Activated CD4-positive, alpha-beta T cell treated with anti-CD3 and anti-CD28 coated beads, Interleukin-10, Interleukin-2, amounts not matched to agents 100 ng/mL and 50 ng/mL, durations not matched to agents 16 hours and 8 hours (primary cell): ENCODE measurements around the gene EFHC1.
A peak's percentile ranks its signal among the peaks of the same experiment; 100 is the strongest.

Experiments
- DNase-seq: peaks from one replicate; pipeline ENCODE4 v3.0.0-alpha.2; 2020

Gene EFHC1

DNA sequence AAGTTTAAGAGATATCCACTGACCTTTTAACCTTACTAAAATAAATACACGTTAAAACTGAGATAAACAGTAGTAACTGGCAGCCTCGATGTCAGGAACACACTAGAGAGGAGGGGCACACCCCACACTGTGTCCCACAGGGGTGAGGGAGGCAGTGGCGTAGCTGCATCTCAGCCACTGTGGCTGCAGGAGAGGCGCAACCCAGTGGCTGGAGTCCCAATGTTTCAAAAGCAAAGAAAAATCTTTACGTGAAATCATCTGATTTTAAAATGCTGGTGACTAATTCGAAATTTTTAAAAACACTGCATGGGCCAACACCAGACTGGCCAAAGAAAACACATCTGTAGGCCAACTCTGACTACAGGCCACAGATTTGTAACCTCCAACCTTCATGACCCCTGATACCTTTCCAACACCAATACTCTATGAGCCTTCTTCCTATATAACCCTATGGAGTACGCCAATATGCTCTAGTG lies 102.0 kb downstream of the EFHC1 start:
- no peak for DNase-seq

DNA sequence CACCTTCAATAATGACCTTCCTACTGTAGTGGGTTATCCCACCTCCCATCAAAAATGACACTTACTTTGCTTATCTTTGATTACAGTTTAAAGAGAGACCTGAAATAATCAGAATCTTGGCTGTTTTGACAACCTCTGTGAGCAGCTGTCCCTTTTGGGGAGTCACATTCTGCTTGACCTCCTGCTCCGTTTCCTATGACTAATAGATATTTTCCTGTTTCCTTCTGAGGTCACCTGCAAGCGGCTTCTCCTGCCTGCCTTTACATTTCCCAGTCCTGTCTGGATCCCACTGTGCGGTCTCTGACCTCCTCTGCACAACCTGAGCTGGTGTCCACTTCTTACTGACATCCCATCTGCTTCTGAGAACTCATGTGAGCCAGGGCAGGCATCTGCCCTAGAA lies 102.5 kb downstream of the EFHC1 start:
- DNase-seq, result no peak

DNA sequence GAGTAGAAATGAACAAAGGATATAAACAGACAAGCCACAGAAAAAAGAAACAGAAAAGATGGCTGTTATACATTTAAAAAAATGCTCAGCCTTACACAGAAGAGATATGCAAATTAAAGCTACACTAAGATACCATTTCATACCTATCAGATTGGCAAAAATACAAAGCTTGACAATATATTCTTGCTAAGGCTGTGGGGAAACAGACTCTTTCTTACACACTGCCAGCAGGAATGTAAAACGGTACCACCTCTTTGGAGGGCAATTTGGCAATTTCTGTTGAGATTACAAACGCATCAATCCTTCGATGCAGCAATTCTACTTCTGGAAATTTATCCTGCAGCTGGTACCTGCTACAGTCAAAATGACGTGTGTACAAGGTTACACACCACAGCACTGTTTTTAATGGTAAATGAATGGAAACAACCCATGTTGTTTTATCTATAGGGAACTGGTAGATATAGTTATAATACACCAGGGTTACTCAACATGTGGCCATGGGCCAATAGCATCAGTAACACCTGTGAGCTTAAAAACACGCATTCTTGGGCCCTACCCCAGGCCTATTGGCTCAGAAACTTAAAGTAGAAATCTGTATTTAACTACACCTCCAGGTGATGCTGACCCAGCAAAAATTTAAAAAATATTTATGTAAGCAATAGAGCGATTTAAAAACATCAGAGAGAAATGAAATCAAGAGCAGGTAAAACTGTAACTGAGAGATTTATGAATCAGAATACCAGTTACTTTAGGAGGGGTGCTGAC lies 103.4 kb downstream of the EFHC1 start:
- no peak for DNase-seq

DNA sequence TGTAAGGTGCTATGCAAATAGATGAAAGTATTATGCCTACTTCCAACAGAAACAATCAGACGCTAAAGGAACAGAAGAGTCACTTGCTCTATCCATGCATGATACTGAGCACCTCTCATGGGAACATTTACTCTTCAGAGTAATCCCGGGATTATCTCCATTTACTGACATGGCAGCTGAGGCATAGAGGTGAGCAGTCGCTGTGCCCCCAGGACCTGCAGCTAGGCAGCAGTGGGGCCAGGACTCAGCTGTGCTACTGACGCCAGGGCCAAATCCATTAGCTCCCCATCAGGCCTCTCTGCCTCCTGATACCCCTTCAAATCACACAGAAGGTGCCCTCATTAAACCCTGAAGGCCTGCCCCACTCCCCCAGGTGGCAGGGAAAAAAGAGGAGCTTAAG lies 104.8 kb downstream of the EFHC1 start:
- no peak for DNase-seq

DNA sequence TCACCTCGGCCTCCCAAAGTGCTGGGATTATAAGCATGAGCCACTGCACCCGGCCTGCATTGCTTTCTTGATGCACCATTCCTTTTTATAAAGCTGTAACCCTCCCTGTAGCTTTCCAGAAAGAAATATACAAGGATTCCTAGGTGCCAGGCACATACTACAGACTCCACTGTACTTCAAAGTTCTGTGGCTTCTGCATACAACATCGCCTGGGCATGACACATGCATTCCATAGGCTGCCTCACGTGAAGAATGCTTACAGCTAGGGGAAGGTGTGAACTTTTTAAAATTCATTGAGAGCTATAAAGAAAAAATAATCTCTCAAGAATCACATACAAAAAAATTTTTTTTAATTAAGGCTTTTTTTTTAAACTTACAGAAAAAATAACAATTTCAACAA lies 106.5 kb downstream of the EFHC1 start:
- no peak for DNase-seq

DNA sequence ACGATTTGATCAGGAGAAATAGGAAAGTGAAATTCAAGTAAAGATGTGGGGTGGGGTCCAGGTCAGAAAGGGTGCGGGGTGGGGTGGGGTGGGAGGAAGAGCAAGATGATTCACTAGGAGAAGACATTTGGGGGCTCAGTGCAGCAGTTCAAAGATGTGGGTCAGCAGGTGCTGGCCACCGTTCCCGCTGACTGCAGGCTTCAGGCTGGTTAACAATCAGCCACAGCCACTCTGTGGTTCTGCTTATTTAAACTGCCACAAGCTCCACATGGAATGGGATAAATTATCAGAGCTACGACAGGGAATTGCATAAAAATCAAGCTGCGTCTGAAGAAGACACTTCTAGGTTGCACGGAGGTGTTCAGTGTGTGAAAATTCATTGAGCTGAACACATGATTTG lies 107.3 kb downstream of the EFHC1 start:
- DNase-seq, result no peak

DNA sequence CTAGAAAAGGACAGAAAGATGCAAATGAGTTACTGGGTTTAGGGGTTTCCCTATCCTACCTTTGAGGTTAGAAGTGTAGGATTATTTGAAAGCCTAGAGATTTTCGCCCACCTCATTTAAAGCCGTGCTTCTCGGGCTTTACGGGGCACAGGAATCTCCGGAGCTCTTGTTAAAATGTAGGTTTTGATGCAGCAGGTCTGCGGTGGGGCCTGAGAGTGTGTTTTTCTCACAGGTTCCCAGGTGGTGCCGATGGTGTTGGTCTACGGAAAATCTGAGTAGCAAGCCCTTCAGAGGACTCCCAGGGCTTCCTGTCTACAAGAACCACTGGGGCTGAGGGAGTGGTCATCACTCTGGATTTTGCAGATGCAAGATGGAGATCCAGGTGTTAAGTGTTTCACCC lies 109.2 kb downstream of the EFHC1 start:
- no peak for DNase-seq

DNA sequence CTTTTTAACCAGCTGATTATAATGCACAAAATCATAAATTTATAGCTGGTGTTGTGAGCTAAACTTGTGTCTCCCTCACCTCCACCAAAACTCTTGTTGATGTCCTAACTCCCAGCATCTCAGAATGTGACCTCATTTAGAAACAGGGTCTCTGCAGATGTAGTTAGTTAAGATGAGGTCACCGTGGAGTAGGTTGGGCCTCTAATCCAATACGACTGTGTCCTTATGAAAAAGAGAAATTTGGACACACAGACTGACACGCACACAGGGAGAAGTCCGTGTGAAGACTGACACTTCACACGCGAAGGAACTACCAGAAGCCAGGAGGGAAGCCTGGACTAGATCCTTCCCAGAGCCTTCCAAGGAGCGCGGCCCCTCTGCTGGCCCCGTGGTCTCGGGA lies 110.2 kb downstream of the EFHC1 start:
- DNase-seq, result no peak

DNA sequence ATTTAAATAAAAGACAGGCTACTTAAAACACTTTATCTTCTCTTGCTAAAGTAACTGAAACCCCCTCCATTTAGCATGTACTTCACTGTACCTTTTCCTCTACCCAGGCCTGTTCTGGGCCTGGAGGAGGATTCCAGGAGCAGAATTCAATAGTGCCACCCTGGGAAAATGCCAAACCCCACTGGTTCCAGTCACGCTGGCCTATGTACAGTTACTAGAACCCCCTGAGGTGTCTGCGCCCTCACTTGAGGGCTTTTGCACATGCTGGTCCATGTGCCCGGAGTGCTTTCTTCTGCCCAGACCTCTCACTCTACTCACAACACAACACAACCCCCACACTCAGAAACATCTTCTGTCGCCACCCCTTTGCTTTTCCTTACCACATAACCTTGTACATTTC lies 111.3 kb downstream of the EFHC1 start:
- no peak for DNase-seq

DNA sequence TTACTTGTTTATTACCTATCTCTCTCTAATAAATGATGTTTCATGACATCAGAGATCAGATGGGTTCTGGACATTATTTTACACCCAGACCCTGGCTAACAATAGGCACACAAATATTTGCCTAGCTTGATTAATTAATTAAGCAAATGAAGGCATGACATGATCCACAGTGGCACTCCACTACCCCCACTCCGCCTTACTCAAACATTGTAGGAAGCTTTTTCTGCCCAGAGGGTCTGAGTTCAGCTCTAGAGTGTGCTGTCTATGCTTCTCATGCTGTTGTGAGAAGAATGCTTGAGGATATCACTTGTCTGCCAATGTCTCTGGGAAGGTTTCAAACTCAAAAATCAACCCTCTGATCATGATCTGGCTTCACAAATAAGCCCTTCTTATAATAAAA lies 111.7 kb downstream of the EFHC1 start:
- no peak for DNase-seq

DNA sequence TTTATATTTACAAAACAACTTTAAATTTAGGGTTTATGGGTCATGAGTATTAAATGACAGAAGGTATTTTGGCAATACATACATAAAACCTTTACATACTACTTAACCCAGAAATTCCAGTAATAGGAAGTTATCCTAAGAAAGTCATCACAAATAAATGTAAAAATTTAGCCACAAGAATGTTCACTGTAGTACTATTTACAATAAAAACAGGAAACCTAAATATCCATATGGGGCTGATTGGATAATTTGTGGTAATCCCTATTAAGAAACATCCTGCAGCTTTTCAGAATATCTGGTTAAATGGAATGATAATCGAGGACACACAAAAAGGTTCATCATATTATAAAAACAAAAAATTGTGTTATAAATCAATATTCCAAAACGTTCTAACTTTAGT lies 112.3 kb downstream of the EFHC1 start:
- no peak for DNase-seq

DNA sequence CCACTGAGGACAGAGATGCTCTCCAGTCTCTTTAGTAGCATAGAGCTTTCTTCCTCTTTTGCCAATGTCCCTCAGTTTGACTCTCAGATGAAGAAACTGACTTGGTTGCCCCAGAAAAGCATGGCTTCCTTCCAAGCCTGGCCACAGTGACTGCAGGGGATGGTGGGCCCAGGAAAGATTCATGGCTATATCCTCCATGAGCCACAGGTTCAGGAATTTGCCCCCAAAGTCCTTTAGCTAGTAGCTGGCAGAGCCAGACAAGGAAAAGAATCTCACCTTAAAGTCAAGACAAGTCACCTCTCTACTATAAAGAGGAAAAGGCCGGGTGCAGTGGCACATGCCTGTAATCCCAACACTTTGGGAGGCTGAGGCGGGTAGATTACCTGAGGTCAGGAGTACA lies 113.3 kb downstream of the EFHC1 start:
- no peak for DNase-seq

DNA sequence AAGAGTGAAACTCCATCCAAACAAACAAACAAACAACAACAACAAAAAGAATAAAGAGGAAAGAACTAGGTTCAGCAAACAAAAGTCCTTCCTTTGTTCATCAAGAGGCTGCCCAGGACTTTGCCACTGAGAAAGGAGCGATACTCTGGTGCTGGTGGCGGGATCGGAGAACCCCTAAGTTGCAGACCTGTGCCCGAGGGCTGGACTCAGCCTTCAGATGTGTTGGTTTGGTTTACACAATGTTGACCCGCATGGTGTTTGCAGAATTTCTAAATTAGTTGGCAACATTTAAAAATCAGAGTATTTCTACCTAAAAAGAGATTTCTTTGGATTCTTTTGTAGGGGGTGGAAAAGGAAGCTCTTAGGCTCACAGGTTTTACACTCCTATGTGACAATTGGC lies 114.2 kb downstream of the EFHC1 start:
- DNase-seq, result no peak

DNA sequence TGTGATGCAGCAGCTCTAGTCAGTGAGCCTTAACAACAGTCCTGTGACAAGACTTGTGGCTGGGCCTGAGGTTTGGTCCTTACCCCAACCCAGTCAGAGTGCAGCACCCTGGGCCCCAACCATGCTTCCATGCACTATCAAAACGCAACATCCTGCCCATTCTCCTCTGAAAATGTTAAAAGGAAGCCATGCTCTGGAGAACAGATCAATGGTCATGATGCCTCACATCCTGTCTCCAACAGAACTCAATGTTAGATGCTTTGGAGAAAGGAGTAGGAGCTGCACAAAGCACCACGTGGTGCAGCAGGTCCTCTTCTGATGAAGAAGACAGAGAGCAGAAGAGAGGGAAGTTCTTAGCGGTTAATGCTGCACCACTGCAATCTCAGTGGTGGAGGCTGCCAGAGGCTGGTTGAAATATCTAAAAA lies 114.8 kb downstream of the EFHC1 start:
- peak; percentile 80 for DNase-seq

DNA sequence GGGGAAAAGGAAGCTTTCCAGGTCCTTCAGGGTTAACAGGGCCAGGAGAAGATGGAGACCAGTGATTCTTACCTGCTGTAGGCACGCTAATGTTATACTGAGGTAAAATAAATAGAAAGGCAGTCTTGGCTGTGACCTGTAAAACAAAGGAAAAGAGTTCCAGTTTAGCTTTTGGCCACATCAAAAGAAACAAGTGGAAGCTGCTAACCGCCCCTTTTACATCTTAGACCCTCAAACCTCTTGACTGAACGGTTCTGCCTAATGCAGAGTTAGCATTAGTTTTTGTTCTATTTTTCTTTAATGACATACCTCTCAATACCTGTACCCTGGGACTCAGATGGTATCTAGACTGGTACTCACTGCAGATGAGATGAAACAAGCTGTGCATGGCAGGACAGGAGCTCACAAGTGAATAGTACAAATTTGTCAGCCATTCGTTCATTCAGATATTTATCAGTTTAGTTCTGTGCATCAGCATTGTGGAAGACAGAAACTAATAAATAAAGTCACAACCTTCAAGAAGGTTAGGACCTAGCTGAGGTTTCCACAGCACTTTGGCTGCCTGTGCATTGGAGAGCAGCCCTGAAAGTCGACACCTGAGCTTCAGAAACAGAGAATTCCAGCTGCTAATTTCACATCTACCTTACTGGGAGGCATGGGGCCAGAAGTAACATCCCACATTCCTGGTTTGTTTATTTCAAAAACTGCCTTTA lies 115.7 kb downstream of the EFHC1 start:
- DNase-seq, result no peak

DNA sequence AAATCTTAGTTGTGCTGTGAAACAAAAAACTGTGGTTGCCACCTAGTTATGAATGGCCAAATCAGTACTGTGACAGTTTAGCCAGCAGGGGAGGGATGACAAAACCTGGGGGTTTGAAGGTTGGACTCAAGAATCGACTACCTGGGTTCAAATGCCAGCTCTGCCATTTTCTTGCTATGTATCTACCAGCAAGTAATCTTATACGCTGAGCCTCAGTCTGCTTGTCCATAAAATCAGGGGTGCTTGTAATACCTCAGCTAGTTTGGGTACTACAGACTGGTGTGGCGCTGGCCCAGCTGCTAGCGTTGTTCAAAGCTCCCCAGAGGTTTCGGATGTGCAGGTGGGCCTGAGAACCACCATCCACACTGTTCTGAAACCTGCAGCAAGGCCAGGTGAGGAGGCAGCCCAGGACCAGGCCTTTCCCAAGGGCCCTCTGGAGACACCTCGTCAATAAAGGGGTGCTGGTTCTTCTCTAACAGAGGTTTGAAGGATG lies 116.3 kb downstream of the EFHC1 start:
- peak; percentile 31 for DNase-seq

DNA sequence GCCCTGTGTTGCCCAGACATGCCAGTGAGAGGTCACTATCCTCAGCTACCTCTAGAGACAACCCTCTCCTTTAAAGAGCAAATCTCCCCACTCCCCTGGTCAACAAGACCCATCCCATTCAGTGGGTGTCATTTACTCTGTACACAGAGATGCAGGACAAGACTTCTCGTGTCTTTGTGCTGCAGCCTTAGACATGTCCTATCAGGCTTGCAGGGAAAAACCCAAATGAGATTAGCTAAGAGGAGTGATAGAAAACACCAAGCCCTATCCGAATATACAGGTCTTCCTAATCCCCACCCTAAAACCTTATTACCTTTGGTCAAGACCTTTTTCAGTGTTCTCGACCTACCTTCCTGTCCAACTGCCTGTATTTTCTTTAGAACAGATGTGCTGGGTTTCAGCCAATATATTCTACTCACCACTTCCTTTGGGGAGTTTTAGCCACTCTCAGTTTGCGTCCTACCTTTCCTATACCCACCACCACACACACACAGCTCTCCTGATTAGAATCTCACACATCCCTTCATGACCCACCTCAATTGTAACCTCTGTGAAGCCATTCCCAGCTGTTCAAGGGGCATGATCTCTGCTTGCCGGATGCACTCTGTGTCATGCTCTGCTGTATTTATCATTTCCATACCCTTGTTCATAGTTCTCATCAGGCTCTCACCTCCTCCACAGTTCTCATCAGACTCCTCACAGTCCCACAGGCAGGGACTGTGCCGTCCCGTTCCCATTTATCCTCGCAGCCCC lies 117.0 kb downstream of the EFHC1 start:
- DNase-seq, result peak; percentile 75

DNA sequence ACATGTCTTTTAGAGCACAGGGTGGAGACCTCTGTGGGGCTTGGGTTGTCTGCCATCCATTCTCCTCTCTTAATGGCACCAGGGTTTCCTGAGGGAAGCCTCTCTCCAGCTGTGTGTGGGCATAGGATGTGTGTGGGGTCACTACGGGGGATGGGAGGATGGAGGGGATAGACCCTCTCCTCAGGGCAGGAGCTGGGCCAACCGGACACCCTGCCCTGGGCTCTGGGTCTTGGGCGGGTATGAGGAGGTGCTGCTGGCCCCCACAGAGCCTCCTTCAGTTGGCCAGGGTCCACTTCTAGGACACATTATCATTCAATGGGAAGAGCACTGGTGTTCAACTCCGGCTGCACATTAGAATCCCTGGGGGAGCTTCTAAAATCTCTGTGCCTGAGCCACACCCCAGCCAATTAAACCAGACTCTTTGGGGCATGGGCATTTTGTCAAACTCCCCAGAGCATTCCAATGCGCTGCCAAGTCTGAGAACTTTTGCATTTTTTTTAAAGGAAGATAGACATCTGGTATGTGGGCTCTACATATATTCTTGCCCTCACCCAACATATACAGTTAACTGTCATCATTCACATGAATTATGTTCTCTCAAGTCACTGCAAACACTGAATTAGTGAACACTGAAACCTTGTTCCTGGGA lies 118.2 kb downstream of the EFHC1 start:
- no peak for DNase-seq

DNA sequence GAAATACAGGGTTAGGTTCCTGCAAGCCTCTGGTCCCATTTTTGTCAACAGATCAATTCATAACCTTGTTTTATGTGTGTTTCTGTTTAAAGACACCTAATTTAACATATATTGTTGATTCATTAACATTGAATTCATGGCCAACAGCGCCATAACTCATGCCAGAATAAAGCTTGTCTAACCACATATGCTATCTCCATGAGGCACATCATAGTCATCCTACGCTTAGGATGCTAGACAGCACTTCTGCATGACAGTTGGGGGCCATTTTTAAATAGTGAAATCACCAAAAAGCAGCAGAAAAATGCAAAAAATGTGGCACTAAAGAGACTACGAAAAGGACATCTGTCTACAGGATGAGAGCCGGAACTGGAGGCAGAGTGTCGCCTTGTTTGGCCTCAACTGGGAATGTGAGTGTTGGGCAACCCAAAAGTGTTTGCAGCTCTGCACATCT lies 118.8 kb downstream of the EFHC1 start:
- DNase-seq, result no peak

DNA sequence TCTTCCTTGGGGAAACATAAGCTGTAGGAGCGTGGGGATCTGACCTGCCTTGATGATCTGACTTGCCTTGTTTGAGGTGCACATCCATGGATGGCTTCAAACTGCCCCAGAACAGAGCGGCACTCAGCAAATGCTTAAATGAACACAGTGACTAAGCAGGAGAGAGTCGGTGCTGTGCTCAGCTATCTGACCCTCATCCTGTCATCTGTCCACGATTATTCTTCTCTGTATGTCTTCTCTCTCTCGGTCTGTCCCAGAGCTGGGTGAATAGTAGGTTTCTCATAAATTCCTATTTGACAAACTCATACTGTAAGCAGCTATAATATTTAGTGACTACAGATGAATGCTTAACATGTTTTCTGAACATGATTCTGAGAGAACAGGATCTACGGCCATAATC lies 119.5 kb downstream of the EFHC1 start:
- DNase-seq, result no peak

DNA sequence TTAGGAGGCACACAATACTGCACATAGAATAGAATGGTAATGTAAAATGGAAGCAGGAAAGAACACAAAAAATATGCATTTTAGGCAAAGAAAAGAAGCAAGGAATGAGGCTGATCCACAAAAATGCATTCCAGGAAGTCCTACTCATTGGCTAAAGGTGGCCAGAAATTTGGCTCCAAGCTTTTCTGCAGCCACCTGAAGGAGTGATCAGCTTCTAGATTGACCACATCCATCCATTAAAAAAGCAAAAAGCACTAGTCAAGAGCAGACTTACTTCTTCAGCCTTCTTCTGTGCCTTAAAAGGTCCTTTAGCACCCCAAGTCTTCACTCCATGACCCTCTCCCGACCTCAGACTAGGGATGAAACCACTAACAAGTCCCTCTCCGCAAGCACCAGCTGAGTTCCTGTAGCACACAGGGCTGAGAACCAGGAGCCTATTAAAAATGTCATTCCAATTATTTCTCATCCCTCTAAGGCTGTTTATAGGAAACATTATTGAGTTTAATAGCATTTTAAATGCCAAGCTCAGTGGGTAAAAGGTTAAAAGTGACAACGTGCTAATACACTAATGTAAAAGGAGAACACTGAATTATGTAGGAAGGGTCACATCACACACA lies 120.3 kb downstream of the EFHC1 start:
- DNase-seq, result no peak

DNA sequence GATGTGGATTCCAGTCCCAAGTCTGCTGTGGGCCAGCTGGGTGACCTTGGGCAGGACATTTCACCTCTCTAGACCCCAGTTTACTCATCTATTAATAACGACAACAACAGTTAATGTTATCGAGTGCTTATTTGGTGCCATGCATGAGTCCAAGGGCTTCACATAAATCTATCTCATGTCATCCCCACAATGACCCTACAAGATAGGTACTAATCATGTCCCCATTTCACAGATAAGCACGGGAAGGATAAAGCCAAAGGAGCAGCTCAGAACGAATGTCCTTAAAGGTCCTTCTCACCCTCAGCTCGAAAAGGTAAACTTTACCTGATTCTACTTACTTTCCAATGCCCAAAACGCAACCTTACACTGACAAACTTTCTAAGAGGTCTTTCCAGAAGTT lies 121.0 kb downstream of the EFHC1 start:
- DNase-seq, result no peak

DNA sequence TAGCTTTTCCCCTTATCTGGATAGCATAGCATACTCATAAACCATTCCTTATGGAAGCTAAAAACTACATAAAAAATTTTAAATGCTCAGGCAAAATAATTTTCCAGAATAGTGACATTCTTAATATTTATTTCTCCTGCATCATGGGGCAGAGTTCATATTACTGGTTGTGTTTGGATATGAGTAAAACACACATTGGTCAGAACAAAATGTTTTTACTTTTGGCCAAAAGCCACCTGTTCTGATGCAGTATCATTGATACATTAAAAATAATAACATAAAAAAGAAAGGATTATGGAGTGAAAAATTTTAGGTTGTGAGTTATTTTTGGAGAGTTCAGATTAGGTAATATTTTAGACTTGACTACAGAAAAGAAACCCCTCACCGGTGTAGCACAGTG lies 123.1 kb downstream of the EFHC1 start:
- no peak for DNase-seq
